MV-4-11 (cell line): ENCODE measurements around the gene MAS1.
A peak's percentile ranks its signal among the peaks of the same experiment; 100 is the strongest.
"Not testable (repeated sequence)": the region's sequence is repeated elsewhere in the genome, so short reads cannot be mapped to it uniquely, and the experiment has no call there.

Experiments used
- DNase-seq: peaks from one replicate; lab custom pipeline; 2025; lab: John Stamatoyannopoulos, UW

Gene MAS1

GRCh38 chr6:159919011-159919511, 28.3 kb downstream of the MAS1 start:
- peak; percentile 67 for DNase-seq

- DNase-seq = peak; percentile 38
These were observed 29.0 kb downstream of the MAS1 start for GRCh38 chr6:159919800-159920199.

- DNase-seq = not testable (repeated sequence)
These were observed 33.4 kb downstream of the MAS1 start for GRCh38 chr6:159924150-159924549.

- DNase-seq = no peak
These were observed 35.9 kb downstream of the MAS1 start for GRCh38 chr6:159926542-159927203.

GRCh38 chr6:159929819-159930218, 39.0 kb downstream of the MAS1 start:
- no peak for DNase-seq

GRCh38 chr6:159931112-159931511, 40.3 kb downstream of the MAS1 start:
- peak; percentile 27 for DNase-seq

GRCh38 chr6:159931846-159932245, 41.1 kb downstream of the MAS1 start:
- no peak for DNase-seq

- DNase-seq = no peak
These were observed 42.3 kb downstream of the MAS1 start for GRCh38 chr6:159933077-159933476.

GRCh38 chr6:159934181-159934580, 43.4 kb downstream of the MAS1 start:
- no peak for DNase-seq

GRCh38 chr6:159935065-159935464, 44.3 kb downstream of the MAS1 start:
- no peak for DNase-seq

- no peak for DNase-seq
These were observed 44.8 kb downstream of the MAS1 start for GRCh38 chr6:159935633-159936032.

- DNase-seq = no peak
These were observed 48.8 kb downstream of the MAS1 start for GRCh38 chr6:159939591-159940016.
